H1 (cell line): Measurements from ENCODE around the gene ATP5MC2. TPM values are rescaled to one million over a fixed set of nuclear protein-coding genes. Genes with fewer than 3 reads are reported as not detected.

ENCODE experiments used
- ASH2L ChIP-seq: fragments of 200-600, 300-600 bp; sonication (generic); IDR thresholded peaks from one replicate; pipeline ENCODE4 v1.7.1; 2017; ENCODE audit warnings: low read length
- ATF3 ChIP-seq: IDR thresholded peaks from 2 replicates; pipeline ENCODE4 v1.6.1; 2011; ENCODE audit warnings: low read depth, mild to moderate bottlenecking, low read length; ENCODE audit not compliant: insufficient read depth
- CHD7 ChIP-seq: fragments of 300-600 bp; sonication (generic); IDR thresholded peaks from 2 replicates; pipeline ENCODE4 v1.7.1; 2012; ENCODE audit warnings: low read length, moderate library complexity, mild to moderate bottlenecking, inconsistent platforms; ENCODE audit not compliant: insufficient replicate concordance
- EZH2 ChIP-seq: fragments of 200-600 bp; sonication (generic); IDR thresholded peaks from 2 replicates; pipeline ENCODE4 v1.7.1; 2012; ENCODE audit warnings: low read depth, mild to moderate bottlenecking, moderate library complexity, low read length, inconsistent platforms; ENCODE audit not compliant: severe bottlenecking
- GTF2F1 ChIP-seq: IDR thresholded peaks from 2 replicates; pipeline ENCODE4 v1.6.1; 2012; ENCODE audit warnings: low read depth, low read length, improper control_type of control experiment, borderline replicate concordance
- MAFK ChIP-seq: IDR thresholded peaks from 2 replicates; pipeline ENCODE4 v1.6.1; 2012; ENCODE audit warnings: low read depth, mild to moderate bottlenecking, improper control_type of control experiment, low read length
- MAX ChIP-seq: IDR thresholded peaks from 2 replicates; pipeline ENCODE4 v1.6.1; 2012; ENCODE audit warnings: inconsistent platforms
- RXRA ChIP-seq: IDR thresholded peaks from 2 replicates; pipeline ENCODE4 v1.6.1; 2011; ENCODE audit warnings: low read depth, mild to moderate bottlenecking, low read length, moderate library complexity; ENCODE audit not compliant: insufficient read depth
- polyA plus RNA-seq, 7 experiments: library from polyadenylated mRNA; depleted of rRNA in 3 of 7; stranded (reverse) in 5 of 7; unstranded in 2 of 7; fragments of >200 nt in 5 of 7; fragments of 200-250 nt in 2 of 7; gene quantifications; 1 replicate in 5 of 7; 2 replicates in 1 of 7; 4 replicates in 1 of 7; pipeline versions ENCODE4 v1.2.1 to v1.2.3, GENCODE V29; 2011 to 2013; ENCODE audit warnings: missing spikeins in 2 of 7, mixed read lengths in 2 of 7
- total RNA-seq: library from RNA; stranded (reverse); fragmentation: NEBNext Ultra II Directional; extraction: Animal tissue kit (Norgen Biotek cat#: 25700); gene quantifications from 2 replicates; pipeline ENCODE4 v1.2.1, GENCODE V29; 2021

ATP5MC2 gene
- total and polyA plus RNA-seq, 2 of the 8 experiments (the other 6 are each of a cell fraction or from before 2014, with no cell fraction given): 408 to 952 TPM

GRCh38 chr12:53675701-53676607, at the start of gene ATP5MC2 (continued):
- TF ChIP-seq CHD7 (no peak), EZH2 (no peak), MAX (peak; percentile 87), MAFK (0 out of 2 replicates have a peak, but pooled peaks have one; percentile 30), ATF3 (peak; percentile 80), RXRA (0 out of 2 replicates have a peak, but pooled peaks have one; percentile 59), GTF2F1 (no peak; the same call in 1 of the 2 replicates), ASH2L (peak; percentile 55)
